DND-41 (cell line): ENCODE results near the gene AKIRIN2.

ENCODE experiments used
- CTCF ChIP-seq: IDR thresholded peaks from 2 replicates; pipeline ENCODE4 v1.5.1; 2012; ENCODE audit warnings: borderline replicate concordance, low read length, moderate library complexity, mild to moderate bottlenecking; ENCODE audit not compliant: poor library complexity, severe bottlenecking; ENCODE audit errors: extremely low read depth
- EZH2 ChIP-seq: IDR thresholded peaks from 3 replicates; pipeline ENCODE4 v1.6.1; 2012; ENCODE audit warnings: borderline replicate concordance, low read depth, mild to moderate bottlenecking, moderate library complexity, low read length, inconsistent platforms; ENCODE audit not compliant: severe bottlenecking

- TF ChIP-seq CTCF (no peak), EZH2 (no peak)
Measured at GRCh38 chr6:87687296-87687695, 14.7 kb downstream of the AKIRIN2 start.
